NCI-H2227 (cell line): Measurements from ENCODE around the gene CD22.

Experiments used
- DNase-seq: peaks from one replicate; lab custom pipeline; 2025; ENCODE audit not compliant: unreplicated experiment; lab: John Stamatoyannopoulos, UW

CD22 gene

DNA sequence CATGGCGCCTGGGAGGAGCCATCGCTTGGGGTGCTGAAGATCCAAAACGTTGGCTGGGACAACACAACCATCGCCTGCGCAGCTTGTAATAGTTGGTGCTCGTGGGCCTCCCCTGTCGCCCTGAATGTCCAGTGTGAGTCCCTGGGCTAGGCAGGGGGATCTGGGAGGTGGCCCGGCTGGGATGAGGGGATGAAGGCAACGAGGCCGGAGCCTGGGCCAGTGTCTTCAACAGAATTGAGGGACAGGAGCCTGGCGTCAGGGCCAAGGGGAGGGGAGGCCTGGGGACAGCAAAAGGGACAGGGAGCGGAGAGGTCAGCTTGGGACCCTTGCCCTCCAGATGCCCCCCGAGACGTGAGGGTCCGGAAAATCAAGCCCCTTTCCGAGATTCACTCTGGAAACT lies 12.0 kb downstream of the CD22 start:
- DNase-seq: no peak

DNA sequence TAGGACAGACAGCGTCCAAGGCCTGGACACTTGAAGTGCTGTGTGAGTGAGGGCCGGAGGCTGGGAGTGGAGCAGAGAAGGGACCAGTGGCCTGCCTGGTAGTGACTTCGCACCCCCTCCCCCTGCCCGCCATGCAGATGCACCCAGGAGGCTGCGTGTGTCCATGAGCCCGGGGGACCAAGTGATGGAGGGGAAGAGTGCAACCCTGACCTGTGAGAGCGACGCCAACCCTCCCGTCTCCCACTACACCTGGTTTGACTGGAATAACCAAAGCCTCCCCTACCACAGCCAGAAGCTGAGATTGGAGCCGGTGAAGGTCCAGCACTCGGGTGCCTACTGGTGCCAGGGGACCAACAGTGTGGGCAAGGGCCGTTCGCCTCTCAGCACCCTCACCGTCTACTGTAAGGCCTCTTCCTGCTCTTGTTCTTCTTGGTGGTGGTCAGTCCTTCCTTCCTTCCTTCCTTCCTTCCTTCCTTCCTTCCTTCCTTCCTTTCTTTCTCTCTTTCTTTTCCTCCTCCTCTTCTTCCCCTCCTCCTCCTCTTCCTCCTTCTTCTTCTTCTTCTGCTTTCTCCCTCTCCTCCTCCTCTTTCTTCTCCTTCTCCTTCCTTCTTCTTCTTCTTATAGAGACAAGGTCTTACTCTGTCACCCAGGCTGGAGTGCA lies 12.7 kb downstream of the CD22 start:
- no peak for DNase-seq

DNA sequence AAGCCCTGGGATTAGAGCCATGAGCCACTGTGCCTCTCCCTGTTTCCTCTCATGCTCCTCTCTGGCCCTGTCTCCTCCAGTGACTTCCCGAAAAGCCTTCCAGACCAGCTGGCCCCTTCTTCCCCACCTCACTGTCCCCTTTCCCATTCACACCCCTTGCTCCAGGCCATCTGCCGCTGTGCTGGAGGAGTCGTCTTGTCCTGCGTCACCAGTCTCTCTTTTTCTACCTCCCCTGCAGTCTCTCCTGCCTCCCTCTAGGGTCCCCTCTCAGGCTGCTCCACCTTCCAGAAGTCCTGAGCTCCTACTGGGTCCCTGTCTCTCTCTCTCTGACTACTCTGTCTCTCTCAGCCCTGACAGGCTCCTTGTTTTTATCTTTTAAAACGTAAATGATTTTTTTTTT lies 13.4 kb downstream of the CD22 start:
- DNase-seq: peak; percentile 74

DNA sequence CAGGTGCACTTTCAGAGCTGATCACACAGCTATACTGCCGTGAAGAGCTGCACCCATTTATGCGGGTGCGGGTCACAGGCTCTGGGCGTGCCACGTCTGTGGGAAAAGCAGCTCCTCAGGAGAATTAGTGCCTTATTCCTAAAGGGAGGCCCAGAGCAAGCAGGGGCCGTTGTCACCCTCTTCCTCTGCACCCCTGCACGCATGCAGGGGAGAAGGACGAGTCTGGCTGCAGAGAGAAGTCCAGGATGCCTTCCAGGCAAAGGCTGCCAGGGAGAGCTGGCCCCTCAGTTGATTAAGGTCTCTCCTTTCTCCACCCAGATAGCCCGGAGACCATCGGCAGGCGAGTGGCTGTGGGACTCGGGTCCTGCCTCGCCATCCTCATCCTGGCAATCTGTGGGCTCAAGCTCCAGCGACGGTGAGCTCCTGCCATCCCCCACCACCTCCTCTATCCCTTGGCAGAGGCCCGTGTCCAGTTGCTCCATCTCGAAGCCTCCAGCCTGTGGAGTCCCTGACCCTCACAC lies 15.6 kb downstream of the CD22 start:
- no peak for DNase-seq

DNA sequence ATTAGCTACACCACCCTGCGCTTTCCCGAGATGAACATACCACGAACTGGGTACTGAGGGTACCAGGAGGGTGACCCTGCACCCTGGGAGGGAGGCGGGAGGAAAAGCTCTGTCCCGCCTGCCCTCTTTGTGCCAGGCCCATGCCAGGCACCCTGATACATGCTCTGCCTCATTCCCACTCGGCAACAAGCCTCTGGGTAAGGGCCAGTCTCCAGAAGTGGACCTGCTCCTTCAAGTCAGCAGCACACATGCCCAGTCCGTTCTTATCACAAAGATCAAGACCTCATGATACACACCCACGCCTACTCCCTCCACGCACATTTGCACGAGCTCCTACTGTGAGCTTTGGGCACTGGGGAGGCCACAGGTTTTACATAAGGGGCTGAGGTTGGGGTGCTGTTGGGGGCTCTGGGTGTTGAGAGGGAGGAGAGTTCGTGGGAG lies 16.7 kb downstream of the CD22 start:
- DNase-seq: no peak

DNA sequence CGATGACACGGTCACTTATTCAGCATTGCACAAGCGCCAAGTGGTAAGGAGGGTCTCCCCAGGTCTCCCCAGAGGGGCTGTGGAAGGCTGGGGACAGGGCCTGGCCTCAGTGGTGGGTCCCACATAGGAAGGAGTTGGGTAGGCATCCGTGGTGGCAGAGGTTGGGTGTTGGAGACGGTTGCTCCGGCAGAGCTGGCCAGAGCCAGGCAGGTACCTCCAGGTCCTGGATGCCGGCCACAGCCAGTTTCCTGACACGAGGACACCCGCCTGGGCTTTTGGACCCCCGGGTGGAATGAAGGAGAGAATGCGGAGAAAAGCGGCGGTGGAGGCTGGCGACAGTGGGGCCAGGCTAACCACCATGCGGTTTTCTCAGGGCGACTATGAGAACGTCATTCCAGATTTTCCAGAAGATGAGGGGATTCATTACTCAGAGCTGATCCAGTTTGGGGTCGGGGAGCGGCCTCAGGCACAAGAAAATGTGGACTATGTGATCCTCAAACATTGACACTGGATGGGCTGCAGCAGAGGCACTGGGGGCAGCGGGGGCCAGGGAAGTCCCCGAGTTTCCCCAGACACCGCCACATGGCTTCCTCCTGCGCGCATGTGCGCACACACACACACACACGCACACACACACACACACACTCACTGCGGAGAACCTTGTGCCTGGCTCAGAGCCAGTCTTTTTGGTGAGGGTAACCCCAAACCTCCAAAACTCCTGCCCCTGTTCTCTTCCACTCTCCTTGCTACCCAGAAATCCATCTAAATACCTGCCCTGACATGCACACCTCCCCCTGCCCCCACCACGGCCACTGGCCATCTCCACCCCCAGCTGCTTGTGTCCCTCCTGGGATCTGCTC lies 17.4 kb downstream of the CD22 start:
- DNase-seq: no peak

DNA sequence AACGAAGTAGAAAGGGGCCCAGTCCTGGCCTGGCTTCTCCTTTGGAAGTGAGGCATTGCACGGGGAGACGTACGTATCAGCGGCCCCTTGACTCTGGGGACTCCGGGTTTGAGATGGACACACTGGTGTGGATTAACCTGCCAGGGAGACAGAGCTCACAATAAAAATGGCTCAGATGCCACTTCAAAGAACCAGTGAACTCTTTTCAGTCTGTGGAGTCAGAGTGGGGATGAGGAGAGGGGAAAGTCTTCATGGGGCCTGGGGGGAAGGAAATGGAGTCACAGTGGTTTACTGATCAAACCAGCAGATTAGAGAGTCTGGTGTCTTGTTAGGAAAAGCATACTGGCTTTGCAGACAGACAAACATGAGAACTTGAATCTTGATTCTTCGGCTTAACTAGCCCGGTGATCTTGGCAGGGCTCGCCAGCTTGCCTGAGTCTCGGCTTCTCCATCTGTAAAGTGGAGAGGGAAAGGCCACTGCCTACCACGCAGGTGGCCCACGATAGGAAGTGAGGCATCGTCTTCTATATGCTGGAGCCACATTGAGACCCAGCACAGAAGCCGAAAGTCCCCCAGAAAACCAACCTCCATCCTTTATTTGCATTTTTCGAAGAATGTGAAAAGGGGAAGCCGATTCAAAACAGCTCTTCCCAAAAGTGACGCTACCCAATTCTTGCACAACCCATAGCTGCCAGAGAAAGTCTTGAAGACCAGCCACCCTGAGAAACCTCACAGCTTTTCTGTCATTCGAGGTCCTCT lies 18.4 kb downstream of the CD22 start, which contains the start of gene FFAR1:
Gene FFAR1 (plus strand): TSS at position 732 of the 759 bp plus-strand sequence. CDS start 3,650 bp downstream, outside the sequence.
- DNase-seq: no peak

DNA sequence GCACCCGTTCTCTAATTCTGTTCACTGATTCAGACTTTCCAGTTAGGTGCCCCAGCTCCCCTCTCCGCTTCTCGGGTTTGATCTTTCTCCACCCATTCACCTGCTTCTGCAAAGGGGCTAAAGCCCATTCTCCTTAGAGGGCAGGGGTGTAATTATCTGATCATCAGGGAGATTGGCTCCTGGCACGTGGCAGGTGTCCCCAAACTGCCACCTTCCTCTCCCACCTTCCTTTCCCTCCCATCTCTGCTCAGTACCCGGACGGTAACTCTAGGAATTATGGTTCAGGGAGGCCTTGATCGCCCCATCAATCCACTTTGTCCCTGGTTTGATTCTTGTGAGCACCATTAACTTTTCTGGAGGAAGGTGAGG lies 18.9 kb downstream of the CD22 start:
- no peak for DNase-seq

DNA sequence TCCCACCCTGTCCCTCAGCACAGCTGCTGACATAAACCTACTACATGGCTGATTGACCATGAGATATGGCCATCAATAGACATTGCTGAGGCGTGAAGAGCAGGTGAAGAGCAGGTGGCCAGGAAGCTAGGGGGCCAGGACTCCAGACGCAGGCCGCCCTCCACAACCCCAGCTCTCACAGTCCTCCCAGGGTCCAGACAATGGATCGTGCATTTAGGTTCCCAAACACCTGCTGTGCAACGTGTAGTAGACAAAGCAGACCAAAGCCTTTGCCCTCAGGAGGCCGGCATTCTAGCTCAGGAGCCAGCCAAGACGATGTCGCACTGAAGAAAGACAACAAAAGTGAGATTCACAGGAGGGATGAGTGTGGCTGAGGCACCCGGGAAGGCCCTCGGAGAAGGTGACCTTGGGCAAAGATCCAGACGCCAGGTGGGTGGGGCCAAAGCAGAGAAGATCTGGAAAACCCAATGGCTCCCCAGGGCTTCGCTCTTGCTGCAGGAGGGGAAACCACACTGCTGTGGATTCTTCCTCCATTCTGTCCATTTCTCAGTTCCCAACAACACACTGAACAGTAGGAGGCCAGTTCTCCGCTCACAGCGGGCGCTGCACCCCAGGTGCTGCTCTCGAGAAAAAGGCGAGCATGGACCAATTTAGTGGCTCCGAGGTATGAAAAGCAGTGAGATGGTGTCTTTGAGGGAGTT lies 20.1 kb downstream of the CD22 start:
- no peak for DNase-seq

DNA sequence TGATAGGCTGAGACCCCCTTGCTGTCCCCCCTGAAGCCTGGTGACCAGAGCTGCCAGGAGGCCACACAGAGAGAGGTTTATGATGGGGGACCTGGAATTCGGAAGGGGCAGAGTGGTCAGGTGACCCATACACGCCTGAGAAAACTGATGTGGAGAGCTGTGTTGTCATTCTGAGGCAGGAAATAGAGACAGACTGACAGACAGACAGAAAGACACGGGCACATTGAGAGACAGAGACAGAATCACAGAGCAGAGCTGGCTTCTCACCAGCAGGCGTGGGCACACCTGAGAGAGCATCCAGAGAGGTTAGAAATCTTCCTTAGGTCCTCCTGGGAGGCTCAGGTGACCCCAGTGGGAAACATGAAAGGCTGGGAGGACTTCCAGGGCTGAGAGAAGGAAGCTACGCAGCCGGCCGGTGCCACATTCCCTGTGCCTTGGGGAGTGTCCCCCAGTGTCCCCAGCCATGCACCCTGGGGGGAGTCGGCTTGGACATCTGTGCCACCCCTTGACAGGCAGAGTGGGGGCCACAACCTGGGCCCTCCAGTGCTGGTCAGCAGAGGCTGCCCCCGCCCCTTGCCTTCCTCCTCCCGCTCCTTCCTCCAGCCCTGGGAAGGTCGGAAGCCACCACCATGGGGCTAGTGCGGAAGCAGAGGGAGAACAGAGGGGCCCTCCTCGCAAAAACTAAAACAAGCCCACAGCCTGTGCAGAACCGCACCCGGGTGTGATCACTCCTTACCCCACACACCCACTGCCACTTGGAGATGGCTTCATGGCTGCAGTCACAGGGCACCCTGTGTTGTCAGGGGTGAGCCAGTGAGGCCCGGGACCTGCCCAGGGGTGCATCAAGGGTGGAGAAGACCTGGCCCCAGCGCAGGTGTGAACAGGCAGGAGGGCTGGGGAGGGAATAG lies 20.9 kb downstream of the CD22 start:
- DNase-seq: no peak

DNA sequence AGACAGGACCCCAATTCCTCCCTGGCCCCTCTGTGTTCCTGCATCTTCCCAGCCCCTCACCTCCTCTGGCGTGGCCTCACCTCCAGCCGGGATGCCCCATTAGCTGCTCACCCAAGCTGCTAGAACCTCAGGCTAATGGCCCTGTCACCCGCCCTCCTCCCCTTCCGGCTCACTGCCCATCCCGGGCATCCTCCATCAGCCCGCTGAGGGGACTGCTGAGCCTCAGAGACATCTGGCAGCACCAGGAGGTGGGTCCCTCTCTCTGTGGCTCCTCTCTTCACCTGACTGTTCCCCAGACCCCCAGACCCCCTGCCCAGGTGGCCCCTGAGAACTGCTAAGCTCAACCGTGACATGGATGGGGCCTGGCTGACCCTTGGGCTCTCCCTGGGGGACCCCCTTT lies 21.6 kb downstream of the CD22 start:
- no peak for DNase-seq

DNA sequence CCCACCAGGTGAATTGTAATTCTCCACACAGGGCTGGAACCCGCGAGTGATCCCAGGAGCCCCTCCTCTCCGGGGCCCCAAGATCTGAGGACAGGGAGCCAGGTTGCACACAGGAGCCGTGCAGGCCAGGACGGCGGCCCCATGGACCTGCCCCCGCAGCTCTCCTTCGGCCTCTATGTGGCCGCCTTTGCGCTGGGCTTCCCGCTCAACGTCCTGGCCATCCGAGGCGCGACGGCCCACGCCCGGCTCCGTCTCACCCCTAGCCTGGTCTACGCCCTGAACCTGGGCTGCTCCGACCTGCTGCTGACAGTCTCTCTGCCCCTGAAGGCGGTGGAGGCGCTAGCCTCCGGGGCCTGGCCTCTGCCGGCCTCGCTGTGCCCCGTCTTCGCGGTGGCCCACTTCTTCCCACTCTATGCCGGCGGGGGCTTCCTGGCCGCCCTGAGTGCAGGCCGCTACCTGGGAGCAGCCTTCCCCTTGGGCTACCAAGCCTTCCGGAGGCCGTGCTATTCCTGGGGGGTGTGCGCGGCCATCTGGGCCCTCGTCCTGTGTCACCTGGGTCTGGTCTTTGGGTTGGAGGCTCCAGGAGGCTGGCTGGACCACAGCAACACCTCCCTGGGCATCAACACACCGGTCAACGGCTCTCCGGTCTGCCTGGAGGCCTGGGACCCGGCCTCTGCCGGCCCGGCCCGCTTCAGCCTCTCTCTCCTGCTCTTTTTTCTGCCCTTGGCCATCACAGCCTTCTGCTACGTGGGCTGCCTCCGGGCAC lies 22.6 kb downstream of the CD22 start:
- no peak for DNase-seq

DNA sequence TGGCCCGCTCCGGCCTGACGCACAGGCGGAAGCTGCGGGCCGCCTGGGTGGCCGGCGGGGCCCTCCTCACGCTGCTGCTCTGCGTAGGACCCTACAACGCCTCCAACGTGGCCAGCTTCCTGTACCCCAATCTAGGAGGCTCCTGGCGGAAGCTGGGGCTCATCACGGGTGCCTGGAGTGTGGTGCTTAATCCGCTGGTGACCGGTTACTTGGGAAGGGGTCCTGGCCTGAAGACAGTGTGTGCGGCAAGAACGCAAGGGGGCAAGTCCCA lies 23.1 kb downstream of the CD22 start:
- no peak for DNase-seq

DNA sequence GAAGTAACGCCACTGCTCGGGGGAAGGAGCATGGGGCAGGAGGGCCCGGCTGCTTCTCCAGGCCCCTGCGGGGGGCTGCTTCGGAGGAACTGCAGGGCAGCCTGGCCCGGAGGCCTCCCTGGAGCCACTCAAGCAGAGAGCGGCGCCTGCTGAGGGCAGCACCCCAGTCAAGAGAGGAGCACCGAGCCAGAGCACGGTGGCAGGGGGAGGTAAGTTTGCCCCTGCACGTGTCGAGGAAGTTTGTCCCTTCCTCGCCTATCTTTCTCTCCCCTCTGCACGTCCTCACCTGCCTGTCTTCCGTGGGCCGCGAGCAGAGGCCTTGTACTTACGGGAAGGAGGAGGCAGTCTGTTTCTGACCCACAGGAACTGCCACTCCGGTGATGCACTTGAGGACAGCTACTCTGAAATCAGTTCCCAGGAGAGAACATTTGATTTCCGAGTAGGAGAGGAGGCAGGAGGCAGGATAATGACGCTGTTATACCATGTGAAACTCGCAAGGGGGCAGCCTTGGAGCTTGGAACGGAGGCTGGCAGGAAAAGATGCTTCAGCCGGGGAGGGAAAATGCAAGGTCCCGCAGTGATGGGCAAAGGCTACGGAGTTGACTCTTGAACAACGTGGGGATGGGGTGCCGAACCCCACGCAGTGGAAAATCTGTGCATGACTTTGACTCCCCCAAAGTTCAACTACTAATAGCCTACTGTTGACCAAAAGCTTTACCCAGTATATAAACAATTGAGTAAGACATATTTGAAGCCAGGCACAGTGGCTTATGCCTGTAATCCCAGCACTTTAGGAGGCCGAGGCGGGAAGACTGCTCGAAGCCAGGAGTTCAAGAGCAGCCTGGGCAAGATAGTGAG lies 23.7 kb downstream of the CD22 start:
- peak; percentile 97 for DNase-seq

DNA sequence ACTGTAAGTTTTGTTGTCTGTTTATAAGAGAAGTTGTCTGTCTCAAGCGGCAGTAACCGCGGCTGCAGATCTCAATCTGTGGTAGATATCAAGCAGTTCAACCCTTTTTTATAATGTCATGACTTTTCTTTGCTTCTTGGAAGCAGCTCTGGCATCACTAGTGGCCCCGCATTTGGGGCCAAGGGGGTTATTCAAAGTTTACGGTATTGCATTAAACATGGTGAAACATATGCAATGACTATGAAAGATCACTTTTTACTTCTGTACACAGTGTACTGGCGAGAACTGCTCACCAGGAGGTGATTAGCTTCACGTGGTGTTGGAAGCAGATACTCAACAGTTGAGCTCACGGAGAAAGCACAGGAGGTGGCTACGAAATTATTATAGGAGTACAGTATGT lies 24.6 kb downstream of the CD22 start:
- DNase-seq: no peak

DNA sequence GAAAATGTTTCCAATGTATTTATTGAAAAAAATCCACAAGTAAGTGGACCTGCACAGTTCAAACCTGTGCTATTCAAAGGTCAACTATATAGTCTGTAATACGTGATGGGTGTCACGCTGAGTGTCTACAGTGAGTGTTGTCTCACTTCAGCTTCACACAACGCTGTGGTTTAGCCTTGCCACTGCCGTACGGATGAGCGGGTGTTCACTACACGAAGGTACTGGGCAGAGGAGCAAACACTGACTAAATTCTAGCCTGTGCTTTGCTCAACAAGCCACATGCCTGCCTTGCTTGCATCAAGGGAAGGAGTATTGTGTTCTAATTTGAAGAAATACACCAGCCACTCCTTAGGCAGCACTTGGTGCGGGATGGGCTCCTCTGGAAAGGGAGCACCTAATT lies 25.9 kb downstream of the CD22 start:
- no peak for DNase-seq

DNA sequence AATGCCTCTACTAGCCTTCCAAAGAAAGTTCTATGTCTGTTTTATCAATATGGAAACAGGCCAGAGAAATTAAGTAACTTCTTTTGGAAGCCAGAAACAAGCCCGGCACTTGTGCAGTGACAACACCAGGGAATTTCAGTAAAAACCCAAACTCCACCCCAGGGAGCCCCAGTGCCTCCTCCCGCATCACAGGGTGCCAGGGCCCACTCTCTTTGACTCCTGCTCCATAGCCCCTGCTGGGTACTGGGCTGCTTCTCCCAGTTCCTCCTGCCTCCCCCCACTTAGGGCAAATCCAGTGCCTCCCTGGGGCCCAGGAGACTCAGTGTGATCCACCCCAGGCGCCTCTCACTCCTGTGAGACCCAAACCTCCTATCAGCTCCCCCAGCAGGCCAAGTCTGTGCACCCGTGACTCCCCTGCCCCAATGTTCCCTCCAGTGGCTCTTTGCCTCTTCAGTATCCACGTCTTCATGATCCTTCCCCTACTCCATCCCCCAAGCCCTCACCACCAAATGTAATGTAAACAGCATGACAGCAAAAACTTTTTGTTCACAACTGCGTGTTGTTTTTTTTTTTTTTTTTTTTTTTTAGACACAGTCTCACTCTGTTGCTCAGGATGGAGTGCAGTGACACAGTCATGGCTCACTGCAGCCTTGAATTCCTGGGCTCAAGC lies 26.9 kb downstream of the CD22 start:
- DNase-seq: no peak
